GM21447 (cell line): Measurements from ENCODE around the gene ZNF385B.
"Not testable (repeated sequence)": the region's sequence is repeated elsewhere in the genome, so short reads cannot be mapped to it uniquely, and the experiment has no call there.

ENCODE experiments used
- ATAC-seq: cut with Tn5 transposase; IDR thresholded peaks from one replicate; pipeline ENCODE4 v1.9.1; 2021; ENCODE audit not compliant: unreplicated experiment

Gene ZNF385B

DNA sequence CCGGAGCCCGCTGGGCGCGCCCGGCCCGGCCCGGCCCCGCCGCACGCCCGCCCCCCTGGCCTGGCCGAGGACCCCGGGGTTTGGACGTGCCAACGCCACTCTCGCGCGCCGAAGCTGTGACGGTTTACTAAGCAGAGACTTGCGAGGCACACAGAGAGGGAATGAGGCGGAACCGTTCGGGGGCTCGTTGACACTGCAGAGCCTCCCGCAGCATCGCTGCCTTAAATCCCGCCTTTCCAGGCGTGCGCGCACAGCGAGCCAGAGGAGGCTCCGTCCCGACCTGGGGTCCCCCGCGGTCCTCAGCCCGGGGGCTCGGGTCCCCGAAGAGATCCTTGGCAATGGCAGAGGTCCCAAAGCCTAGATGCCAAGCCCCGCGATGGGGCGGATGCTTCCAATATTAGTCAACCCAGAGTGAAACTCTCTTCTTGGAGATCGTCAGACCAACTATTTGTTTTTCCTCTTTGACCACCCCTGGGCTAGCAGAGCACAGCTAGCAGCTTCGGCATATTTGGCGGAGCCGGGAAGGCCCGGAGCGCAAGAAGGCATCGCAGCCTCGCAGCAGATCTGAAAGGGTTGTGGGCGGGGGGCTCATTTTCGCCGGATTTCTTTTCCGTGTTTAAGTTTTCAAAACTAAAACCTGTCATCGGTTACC, at the start of gene ZNF385B:
ZNF385B (minus strand) TSS at position 197 of the 652 bp plus-strand sequence.
- ATAC-seq: peak; percentile 36

DNA sequence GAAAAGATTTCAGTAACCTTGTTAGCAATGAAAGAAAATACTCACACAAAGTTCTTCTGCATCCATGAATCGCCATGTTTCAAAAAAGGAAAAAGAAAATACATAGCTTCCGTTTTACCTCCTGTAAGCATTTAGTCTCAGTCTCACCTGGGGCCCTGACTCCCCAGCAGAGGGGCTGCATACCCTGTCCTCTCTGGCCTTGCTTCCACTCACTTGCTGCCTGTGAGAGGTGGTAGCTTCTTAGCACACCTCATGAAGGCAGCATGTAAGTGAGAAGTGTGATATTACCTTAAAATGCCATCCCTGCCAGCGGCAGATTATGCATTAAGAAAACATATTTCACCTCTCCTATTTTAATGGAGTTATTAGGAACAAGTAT, 49.3 kb upstream of the ZNF385B start:
- ATAC-seq: no peak

DNA sequence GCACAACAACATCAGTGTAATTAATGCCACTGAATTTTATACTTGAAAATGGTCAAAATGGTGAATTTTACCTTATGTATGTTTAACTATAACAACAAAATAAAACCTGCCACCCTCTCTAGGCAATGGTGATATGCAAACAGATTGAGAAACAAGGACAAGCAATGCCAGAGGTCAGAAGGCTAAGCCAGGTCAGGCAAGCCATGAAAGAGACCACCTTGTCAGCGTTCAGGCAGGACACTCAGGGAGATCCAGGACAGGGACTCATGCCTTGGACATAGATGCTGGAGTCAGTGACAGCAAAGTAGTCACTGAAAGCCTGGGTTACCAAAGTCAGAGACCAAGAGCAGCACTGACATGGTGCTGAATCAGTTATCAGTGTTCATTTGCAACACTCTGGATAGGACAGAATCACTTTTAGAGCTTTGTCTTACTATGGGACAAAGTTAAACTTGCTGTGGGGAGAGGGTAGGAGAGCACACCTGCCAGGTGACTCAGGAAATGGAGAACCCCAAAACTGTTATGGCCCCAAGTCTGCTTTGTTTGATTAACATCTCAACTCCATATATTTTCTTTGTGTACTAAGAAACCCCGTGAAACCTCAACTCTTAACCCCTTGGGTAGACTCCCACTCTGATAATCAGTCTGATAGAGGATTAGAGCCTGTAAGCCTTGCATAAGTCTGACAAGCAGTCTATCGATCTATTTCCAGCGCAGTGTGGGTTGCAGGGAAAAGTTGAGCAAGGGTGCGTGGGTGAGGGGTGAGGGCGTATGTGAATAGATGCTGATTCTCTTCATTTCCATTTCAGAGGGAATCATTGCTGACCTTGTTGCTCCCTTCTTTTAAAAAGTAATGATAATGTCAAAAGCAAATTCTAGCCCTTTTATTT, 48.7 kb upstream of the ZNF385B start:
- no peak for ATAC-seq

DNA sequence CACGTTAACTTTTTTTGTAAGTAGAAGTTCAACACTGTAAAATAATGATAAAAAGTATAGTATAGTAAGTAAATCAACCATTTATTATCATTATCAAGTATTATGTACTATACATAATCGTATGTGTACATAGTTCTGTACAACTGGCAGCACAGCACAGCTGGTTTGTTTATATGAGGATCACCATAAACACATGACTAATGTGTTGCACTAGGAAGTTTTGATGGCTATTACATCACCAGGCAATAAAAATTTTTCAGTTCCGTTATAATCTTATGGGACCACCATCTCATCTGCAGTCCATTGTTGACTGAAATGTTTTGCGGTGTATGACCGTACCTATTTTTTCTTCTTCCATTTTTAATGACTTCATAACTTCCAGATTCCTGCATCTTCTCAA, 39.2 kb upstream of the ZNF385B start:
- no peak for ATAC-seq

DNA sequence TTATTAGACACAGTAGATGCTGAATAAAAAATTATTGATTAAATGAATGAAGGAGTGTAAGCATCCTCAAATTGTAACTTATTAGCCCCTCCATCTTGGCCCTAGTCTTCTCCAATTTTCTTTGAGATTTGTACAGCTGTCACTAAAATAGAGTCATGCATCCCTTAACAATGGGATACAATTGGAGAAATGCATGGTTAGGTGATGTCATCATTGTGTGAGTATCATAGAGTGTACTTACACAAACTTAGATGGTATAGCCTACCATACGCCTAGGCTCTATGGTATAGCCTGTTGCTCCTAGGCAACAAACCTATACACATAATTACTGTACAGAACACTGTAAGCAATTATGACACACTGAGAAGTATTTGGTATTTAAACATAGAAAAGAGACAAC, 38.3 kb upstream of the ZNF385B start:
- ATAC-seq: no peak

DNA sequence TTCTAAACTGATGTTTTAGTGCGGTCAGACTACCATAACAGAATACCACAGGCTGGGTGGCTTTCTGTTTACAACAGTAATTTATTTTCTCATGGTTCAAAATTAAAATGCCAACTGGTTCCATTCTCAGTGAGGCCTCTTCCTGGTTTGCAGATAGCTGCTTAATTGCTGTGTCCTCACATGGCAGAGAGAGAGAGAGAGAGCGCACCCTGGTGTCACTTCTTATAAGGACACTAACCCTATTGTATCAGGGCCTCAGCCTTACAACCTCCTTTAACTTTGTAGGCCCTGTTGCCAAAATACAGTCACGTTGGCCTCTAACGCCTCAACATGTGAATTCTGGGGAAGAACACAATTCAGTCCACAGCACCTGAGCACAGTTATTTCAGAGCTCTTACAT, 37.5 kb upstream of the ZNF385B start:
- no peak for ATAC-seq

DNA sequence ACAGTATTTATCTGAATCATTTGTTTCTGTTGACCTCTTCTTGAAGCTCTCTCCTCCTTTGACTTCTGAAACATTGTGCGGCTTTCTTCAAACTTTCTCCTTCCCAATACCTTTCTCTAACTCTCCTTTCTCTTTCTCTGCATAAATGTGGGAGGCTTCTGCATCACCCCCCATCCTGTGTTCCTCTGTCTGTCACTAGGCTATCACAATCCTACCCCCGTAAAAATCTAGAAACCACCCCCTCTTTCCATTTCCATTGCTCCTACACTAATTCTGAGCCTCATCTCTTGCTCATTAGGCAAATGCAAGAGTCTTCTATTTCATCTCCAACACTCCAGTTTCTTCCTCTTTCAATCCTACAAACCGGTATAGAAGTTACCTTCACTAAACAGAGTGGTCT, 32.2 kb upstream of the ZNF385B start:
- no peak for ATAC-seq

DNA sequence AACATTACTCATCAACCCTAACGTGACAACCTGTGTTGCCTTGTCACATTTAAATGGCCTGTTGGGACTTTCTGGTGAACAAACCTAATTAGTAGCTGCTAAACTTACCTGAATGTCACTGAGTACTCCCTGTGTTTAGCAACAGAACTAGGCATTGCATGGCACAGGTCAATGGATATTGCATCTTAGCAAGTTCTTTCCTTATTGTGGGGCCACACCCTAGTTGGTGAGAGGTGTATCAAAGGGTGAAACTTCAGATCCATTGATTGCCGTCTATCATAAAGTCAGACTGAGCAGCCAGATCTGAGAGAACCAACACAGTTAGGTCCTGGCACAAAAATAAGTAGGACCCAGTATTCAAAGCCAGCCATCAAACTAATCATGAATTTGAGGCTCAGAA, 29.8 kb upstream of the ZNF385B start:
- ATAC-seq: no peak

DNA sequence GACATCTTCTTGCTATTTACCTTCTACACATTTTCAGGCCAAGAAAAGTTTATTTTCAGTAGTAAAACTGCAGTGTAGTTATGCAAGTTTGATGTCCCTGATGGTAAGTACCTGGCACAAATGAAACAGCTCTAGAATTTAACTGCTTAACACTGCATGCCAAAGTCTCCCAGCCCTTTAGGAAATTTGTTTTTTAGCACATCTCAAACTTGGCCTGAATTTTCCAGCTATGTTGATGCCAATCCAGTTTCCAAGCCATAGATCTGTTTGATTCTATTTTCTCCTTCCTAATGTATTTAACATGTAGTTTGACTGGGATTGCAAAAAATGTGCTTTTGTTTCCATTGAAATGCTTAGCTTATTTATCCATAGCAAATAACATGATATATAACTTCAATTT, 29.3 kb upstream of the ZNF385B start:
- no peak for ATAC-seq

DNA sequence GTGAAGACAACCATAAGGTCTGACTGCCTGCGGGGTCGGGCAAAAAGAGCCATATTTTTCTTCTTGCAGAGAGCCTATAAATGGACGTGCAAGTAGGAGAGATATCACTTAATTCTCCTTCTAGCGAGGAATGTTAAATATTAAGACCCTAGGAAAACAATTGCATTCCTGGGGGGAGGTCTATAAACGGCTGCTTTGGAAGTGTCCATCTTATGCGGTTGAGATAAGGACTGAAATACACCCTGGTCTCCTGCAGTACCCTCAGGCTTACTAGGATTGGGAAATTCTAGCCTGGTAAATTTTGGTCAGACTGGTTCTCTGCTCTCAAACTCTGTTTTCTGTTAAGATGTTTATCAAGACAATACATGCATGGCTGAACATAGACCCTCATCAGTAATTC, 27.2 kb upstream of the ZNF385B start:
- ATAC-seq: not testable (repeated sequence)

DNA sequence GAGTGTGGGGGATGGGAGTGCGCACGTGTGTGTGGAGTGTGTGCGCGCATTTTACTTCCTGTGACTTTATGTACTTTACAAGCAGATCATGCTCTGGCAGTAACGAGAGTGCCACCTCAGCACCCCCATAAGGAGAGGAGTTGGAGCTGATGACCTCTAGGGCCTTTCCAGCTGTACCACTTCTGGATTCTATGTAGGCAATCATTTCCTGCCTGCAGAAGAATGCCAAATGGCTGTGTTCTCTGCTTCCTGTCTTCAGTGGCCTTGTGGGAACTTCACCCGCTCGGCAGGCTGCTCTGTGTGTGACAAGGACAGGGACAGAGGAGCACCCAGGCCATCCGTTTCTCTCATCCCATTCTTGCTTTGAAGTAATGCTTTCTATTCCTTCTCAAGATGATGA, 22.8 kb upstream of the ZNF385B start:
- ATAC-seq: no peak

DNA sequence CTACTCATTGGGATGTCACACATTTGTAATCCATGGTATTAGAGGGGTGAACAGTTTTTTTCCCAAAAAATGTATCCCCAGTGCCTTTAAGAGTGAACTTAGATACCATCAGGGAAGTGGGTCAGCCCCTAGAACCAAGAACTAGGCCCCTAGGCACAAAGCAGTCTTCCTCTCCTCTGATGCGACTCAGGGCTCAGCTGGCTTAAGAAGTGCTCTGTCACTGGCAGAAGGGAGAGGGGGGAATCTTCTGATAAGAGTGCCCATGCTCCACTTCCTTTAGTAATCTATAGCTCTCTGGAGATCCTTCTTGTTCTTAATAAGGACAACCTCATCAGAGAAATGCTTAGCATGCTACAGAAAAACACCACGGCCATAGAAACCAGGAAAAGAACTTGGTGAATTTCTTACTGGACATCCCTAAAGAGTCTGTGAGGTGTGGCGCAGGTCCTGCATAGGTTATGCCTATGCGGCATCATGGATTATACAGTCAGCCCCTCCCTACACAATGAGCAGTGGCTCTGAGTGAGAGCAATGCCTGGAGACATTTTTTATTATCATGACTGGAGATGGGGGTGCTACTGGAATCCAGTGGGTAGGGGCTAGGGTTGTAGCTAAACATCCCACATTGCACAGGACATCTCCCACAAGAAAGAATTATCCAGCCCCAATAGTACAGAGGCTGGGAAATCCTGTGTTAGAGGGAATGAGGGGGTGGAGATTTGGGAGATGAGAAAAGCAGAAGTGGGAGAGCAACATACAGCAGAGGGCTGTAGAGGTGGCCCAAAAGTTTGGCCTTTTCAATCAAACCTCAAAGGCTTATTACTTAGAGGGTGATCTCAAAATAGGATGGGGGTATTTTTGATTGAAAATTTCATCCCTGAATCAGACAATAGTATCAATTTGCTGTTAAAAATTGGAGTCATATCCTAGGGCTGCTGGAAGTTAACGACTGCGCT, 21.7 kb upstream of the ZNF385B start:
- ATAC-seq: no peak

DNA sequence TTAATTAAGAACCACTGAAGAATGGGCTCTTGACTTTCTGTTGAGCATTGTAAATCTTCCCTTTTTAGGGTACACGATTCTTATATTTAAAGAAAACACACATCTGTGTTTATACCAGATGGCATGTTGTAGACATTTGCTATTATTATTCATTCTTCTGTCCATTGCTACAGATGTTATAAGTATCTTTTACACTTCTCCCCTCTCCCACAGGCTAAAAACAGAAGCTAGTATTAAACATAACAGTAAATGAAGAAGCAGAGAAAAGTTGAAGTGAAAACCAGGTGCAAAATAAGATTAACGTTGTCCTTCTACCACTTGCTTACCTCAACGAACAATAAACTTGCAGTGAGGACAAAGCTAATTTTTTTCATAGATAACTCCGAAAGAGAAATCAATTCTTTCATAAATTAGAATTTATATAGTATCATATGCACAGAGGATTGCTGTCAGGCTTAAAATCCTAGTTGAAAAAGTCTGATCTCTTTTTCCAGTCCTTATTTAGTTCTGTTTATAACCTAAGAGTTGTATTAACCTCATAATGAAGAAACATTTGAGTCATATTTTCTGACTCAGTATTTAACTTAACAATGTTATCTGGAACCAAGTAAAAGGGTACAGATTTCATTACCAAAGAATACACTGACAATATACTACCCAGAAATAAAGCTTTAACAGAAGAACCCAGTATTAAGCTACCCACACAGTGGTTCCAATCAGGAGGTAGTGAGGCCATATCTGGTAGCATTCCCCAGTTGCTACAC, 16.4 kb upstream of the ZNF385B start:
- no peak for ATAC-seq

DNA sequence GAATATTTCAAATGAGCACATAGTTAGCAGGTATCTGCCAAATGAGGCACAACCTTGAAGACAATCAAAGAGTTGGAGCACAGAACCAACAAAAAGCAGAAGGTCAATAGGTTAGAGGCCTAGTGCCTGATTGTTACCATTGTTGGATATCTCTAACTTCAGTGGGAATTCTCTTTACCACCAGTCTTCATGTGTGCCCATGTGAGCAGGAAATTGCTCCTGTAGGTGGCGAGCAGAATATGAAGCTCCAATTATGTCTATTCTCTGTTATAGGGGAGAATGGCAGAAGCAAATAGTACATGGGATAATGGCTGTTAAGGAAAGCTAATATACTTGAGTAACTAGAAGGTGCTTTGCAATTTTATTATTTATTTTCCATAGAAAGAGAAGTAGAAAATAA, 14.9 kb upstream of the ZNF385B start:
- ATAC-seq: no peak

DNA sequence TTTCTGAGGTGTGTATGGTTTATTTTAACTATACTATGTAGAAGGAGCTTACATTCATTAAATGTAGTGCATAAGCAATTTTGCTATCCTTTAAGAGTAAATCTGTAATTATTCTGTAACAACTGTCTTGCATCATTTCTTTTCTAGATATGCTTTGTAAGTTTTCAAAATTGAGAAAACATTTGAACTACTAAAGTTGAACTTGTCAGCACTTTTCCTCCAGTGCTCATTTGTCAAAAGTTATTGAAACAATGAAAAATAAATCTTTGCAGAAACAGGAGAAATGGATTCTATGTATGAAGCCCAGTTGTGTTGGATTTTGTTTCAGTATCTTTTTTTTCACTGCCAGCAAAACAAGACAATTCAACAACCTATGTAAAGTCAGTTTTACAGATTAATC, 14.5 kb upstream of the ZNF385B start:
- no peak for ATAC-seq

DNA sequence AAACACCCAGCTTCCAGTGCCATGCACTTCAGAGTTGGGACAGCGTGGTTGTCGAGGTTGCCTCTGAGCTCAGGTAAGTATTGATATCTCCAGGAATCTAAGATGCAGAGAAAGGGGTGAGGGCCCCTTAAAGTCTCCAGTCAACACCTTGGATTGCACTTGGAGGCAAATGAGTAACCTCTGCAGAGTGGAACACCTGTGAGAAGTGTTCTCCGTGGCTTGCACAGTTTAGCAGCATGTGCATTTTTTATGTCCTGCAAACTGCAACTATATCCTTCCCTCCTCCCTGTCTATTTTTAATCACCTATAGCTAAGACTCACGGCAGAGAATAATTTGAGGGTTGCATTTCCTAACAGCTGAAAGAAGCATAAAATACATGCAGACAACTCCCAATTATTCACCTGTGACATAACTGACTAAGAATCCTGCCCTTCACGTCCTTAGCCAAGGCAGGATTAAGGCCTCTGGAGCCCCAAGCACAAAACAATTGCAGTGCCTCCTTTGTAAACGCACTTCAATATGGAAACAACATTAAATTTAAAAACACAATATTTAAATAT, 1.6 kb upstream of the ZNF385B start:
- ATAC-seq: no peak

DNA sequence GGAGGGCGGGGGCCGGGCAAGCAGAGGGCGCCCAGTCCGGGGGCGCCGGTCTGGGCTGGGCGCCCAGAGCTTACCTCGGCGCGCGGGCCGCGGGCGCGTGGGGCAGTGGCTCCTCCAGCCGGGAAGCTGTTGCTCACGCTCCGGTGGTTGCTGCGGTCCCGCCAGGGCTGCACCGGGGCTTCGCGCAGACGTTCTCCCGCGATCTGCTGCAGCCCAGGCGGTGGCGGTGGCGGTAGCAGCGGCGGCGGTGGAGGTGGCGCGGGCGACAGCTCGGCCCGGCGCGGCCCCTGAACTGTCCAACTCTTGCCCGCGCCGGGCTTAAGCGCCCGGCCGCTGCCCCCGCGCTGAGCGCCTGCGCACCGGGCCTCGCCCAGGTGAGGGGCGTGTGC, 391 bp downstream of the ZNF385B start:
- peak; percentile 32 for ATAC-seq

DNA sequence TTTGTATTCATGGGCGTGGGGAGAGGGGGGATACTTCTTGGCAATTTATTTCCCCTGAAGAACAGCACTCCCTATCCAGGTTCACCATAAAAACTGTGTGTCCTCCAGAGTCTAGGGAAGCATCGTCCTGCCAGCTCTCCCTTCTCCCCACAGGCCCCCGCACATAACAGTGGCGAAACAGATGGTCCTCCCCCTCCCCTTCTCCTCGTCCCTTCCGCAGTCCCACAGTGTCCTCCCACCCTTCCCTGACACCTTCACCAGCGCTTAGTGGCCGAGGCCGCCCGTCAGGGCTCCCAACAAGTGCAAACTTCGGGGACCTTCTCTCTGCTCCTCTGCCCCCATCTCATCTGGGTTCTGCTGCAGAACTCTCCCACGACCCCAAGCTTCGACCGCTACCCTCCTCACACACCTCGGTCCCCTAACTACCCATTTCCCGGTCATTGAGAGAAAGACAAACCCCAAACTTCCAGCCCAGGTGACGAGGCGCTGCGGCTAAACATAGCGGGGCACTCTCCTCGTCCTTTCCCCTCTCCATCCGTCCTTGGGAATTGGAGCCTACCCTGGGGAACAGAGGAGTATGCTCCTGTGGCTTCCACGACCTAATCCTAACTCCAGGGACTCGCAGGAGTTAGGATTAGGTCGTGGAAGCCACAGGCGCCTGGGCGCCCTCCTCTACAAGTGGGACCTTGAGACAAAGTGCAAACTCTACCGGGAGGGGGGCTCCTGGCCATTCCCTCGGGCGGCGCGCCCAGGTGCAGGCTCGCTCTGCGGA, 971 bp downstream of the ZNF385B start:
- no peak for ATAC-seq

DNA sequence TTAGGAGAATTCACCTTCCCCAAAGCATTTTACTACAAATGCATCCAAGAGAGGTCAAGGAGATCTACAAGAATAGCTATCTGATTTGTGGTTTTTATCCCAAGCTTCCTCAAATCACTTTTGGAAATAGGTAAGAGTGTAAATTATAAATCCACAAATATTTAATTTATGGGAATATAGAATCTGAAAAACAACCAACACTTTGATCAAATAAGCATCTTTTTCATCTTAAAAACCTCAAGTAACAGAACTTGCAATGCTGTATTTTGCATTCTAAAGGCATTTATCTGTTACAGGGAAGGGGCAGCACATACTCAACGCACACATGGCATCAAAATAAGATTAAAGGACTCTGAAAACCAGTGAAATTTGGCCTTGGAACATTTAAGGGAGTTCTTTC, 1.9 kb downstream of the ZNF385B start:
- ATAC-seq: no peak

DNA sequence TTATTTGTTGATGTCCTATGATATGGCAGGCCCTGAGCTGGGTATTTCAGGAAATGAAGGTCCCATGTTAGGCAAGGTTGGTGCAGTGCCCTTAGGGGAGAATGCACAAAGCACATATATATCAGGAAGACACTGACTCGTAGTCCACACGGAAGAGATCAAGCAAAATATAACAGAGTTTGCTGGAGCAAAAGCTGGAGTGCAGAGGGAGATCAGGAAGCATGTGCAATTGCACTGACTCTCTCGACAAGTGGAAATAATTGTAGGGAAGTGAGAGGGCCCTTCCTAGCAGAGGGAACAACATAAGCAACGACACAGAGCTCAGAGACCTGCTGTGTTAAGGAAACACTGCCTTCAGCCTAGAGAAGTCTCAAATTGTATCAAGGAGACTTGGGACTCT, 4.2 kb downstream of the ZNF385B start:
- ATAC-seq: no peak
